ENCODE data around the gene PLEK.

GRCh38 chr2:68428126-68428525, 63.0 kb downstream of the PLEK start:
- TF ChIP-seq CTCF (IDR thresholded peaks at IDR 0.05 in 8 of 11, conservative IDR thresholded peaks at IDR 0.05 in 3 of 11) = no peak
- no peak for TF ChIP-seq POLR2AphosphoS5 (IDR thresholded peaks at IDR 0.05)

Data from spleen (tissue), 7 donors.